ENCODE results near the gene CCNDBP1. TPM values are rescaled to one million over a fixed set of nuclear protein-coding genes. Genes with fewer than 3 reads are reported as not detected.

Gene CCNDBP1
- polyA plus RNA-seq, 3 donors = 47.0 to 56.4 (median 52.6) TPM

DNA sequence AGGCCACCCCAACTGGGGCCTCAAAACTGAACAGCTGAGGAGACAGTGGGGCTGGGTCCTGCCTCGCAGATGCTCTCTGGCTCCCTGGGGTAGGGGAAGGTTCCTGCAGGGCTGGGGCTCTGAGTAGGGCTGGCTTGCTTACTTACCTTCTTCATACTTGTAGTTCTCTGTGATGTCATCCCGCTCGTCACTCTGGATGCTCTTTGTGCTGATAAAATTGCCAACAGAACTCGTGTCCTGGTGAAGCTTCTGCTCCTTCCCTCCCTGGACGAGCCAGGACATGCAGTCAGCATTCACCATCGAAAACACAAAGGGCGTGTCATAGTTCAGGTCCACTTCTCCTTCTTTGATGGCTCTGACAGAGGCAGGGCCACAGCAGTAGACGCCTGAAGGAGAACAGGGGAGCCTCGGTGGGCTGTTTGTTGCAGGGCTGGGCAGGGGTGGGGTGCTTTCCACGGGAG, 53.5 kb downstream of the CCNDBP1 start:
- DNase-seq = no peak

DNA sequence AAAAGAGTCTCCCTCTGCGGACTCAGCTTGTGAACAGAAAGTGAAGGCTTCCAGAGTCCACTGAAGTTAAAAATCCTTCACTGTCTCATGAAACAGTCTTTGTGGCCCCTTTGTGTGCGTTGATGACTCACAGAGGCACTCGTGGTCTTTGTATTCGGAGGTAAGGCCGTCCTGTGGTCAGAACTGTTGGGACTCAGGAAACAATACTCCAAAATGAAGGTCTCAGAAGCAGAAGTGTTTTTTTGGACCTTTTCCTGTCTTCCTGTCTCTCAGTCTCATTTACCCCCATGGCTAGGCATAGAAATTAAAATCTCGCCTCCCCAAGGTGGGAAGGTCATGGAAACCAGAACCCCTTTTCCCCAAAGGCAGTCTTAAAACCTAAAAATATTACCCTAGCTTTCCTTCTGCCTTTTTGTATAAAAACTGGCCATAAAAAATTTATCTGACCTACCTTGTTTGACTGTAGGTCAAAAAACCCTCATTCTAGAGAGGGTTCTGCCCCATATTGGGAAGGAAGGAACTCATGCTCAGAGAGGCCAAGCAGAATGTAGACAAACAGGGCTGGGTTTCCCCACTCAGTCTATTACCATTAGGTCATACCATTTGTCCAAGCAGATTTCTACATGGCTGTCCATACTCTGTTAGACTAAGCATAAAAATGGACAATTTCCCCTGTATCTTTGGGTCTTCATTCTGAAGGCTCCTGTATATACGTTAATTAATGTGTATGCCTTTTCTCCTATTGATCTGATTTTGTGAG, 54.7 kb downstream of the CCNDBP1 start:
- DNase-seq = no peak

GRCh38 chr15:43241100-43241499, 55.9 kb downstream of the CCNDBP1 start:
- no peak for DNase-seq

GRCh38 chr15:43242616-43243015, 57.4 kb downstream of the CCNDBP1 start:
- no peak for DNase-seq

DNA sequence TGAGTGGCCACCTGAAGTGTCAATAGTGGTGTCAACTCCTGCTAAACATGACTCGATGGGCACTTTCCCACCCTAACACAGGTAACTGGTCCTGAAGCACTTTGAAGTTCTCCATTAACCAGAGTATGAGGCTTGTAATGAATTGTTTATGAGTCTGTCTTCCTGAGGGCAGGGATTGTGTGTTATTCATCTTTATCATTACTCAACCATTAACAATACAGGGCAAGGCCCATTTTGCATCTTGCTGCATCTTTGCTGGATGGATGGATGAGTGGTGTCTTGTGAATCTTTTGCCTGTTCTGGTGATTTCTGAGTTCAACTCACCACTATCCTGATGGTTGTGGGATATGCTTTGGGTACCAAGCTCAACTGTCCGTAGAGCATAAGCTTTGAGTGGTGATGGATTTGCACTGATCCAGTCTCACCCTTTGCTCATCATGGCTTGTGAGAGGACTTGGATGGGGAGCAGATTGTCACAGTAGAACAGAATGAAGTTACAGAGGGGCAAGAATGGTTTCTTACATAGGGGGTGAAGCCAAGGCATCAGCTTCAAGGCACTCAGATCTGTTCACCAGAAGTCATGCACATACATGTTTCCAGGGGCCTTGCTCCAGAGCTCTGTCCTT, 57.9 kb downstream of the CCNDBP1 start:
- no peak for DNase-seq

DNA sequence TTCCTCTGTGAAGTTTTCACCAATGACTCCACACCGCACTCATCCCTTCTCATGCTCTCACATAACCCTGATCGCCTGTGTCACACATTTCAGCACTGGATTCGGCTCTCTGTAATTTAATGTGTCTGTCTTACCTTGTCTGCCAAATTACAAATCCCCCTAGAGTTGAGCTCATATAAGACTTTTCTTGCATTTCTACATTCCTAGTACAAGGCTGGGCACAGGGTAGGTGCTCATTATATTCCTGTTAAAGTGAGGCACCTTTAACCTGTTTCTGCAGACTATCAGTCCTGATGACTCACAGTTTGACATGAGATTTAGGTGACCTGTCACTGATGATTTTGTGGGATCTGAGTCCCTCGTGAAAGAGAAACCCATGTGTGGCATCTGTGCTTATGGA, 58.9 kb downstream of the CCNDBP1 start:
- no peak for DNase-seq

GRCh38 chr15:43246261-43246774, 61.1 kb downstream of the CCNDBP1 start:
- DNase-seq = no peak

Other genes starting within 250 kb of the CCNDBP1 start
- 10 to 100 TPM; 19.4 to 26.4 (median 23.1) TPM for gene UBR1, start 79.4 kb upstream of the CCNDBP1 start, polyA plus RNA-seq (ENCODE audit: insufficient read length in 3 of 3)
- gene TMEM62, start 51.8 kb upstream of the CCNDBP1 start, polyA plus RNA-seq (ENCODE audit: insufficient read length in 3 of 3) = 10 to 100 TPM; 11.1 to 18.7 (median 16.2) TPM
- gene EPB42, start 35.6 kb downstream of the CCNDBP1 start, polyA plus RNA-seq (ENCODE audit: insufficient read length in 3 of 3) = 1 to 10 TPM in 2 of 3 donors, under 1 TPM in 1; 0.83 to 1.1 (median 1.1) TPM
- not detected for gene TGM5, start 81.5 kb downstream of the CCNDBP1 start, polyA plus RNA-seq (ENCODE audit: insufficient read length in 3 of 3)
- under 1 TPM in 1 of 3 donors, not detected in 2; 0.09 TPM for gene TGM7, start 116.9 kb downstream of the CCNDBP1 start, polyA plus RNA-seq (ENCODE audit: insufficient read length in 3 of 3)
- 10 to 100 TPM; 11.5 to 14.4 (median 12.7) TPM for gene LCMT2, start 145.2 kb downstream of the CCNDBP1 start, polyA plus RNA-seq (ENCODE audit: insufficient read length in 3 of 3)
- 10 to 100 TPM; 23.3 to 36.4 (median 36.4) TPM for gene ZSCAN29, start 185.6 kb downstream of the CCNDBP1 start, polyA plus RNA-seq (ENCODE audit: insufficient read length in 3 of 3)
- gene TUBGCP4, start 185.7 kb downstream of the CCNDBP1 start, polyA plus RNA-seq (ENCODE audit: insufficient read length in 3 of 3) = 10 to 100 TPM; 23.7 to 35.0 (median 31.5) TPM